Middle frontal gyrus (tissue), 1 donor: ENCODE data around the gene MOCS3.

Experiments
- DNase-seq: peaks from one replicate; pipeline ENCODE4 v3.0.0-alpha.2; 2015; ENCODE audit warnings: low spot score; ENCODE audit errors: extremely low spot score

MOCS3 gene, protein sequence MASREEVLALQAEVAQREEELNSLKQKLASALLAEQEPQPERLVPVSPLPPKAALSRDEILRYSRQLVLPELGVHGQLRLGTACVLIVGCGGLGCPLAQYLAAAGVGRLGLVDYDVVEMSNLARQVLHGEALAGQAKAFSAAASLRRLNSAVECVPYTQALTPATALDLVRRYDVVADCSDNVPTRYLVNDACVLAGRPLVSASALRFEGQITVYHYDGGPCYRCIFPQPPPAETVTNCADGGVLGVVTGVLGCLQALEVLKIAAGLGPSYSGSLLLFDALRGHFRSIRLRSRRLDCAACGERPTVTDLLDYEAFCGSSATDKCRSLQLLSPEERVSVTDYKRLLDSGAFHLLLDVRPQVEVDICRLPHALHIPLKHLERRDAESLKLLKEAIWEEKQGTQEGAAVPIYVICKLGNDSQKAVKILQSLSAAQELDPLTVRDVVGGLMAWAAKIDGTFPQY

DNA sequence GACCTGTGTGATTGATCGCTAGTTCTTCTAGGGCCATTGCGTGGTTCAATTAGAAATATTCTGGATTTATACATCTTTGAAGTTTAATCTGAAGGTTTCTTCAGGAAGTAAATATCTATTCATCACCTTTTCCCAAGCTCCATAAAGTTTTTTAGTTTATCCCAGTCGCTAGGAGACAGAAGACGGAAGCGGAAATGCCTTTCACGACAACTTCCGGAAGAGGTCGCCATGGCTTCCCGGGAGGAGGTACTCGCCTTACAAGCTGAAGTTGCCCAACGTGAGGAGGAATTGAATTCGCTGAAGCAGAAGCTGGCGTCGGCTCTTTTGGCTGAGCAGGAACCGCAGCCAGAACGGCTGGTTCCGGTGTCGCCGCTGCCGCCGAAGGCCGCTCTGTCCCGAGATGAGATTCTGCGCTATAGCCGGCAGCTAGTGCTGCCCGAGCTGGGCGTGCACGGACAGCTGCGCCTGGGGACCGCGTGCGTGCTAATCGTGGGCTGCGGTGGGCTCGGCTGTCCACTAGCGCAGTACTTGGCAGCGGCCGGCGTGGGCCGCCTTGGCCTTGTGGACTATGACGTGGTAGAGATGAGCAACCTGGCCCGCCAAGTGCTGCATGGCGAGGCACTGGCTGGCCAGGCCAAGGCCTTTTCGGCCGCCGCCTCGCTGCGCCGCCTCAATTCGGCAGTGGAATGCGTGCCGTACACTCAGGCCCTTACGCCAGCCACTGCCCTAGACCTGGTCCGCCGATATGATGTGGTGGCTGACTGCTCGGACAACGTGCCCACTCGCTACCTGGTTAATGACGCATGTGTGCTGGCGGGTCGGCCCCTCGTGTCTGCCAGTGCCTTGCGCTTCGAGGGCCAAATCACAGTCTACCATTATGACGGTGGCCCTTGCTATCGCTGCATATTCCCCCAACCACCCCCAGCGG, at the start of gene MOCS3:
Gene MOCS3 (plus strand): TSS at position 204 of the 928 bp plus-strand sequence. CDS start 25 bp downstream, at position 229.
- DNase-seq: peak; percentile 80

DNA sequence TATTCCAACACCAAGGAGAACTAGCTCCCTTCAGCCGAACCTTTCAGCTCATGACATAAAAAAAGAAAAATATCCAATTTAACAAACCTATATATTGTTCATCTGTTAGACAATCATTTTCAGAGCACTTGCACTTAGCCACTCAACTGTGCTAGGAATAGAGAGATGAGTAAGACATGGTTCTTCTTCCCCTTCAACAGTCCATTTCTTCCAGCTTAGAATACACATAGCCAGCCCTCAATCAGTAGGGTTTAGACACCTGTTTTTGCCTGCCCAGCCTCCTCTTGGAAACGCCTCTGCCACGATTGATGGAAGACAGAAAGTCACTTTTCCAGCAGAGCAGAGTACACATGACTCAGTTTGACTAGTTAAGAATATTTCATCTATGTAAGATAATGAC, 49.2 kb upstream of the MOCS3 start:
- DNase-seq: no peak

DNA sequence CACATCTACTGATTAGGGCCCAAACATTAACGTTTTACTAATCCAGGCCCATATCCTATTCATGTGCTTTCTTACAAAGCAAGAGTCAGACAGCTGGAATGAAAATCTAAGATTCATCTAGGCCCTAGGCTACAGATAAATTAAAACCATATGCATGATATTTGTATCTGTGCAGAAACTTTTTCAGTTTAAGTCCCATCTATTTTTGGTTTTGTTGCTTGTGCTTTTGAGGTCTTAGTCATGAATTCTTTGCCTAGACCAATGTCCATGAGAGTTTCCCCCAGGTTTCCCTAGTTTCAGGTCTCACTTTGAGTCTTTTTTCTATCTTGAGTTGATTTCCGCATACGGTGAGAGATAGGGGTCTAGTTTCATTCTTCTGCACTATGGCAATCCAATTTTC, 47.6 kb upstream of the MOCS3 start:
- DNase-seq: no peak

- no peak for DNase-seq
These were observed 46.9 kb upstream of the MOCS3 start for GRCh38 chr20:50911716-50912115.

- no peak for DNase-seq
These were observed 44.8 kb upstream of the MOCS3 start for GRCh38 chr20:50913690-50914375.

DNA sequence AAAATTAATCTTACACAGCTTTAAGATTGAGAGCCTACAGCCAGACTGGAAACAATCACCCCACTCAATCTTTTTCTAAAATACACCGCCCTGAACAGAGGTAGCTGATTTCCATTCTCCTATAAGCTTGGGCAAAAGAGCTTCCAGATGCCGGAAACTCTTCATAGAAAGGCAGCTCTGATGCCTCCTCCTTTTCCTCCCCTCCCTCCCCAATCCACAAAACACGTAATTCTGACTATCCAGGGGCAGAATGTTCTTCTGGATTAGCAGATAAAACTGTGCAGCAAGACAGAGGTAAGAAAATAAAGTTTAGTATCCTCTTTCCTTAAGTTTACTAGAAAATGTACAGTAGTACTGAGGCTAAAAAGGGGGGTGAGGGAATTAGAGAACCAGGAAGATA, 43.2 kb upstream of the MOCS3 start:
- DNase-seq: no peak

GRCh38 chr20:50916257-50916656, 42.4 kb upstream of the MOCS3 start:
- no peak for DNase-seq

DNA sequence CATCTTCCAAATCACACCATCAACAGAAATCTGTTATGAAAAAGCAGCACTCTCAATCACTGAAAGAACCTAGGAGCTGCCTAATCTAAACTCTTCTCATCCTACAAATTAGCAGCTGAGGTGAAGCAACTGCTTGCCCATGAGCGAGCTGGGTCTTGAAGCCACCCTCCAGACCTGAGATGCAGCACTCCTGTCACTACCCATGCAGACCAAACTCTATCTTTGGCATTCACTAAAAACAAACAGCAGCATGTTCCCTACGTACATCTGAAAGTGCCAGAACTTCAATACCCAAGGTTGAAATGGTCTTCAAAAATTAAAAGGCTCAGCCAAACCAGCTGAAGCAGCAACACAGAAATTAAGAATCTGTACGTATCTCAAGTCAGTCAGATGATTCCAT, 41.7 kb upstream of the MOCS3 start:
- no peak for DNase-seq

DNA sequence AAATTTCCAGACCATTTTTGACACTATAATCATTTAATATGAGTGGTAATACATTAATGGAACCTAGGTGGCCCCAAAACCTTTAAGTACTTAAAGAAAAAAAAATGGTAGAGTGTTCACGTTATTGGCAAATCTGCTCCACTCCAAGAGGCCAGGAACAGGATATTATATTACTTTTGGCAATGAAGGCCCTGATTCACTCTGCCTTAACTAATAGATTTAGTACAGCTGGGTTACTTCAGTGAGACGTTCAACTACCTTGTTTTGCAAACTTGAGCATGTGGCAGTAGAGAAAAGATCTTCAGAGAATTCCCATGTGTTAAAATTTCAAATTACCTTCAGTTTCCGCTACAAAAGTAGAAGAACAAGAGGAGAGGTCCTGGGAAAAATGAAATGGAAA, 40.2 kb upstream of the MOCS3 start:
- DNase-seq: no peak

GRCh38 chr20:50919567-50919966, 39.1 kb upstream of the MOCS3 start:
- no peak for DNase-seq

- DNase-seq: no peak
These were observed 37.6 kb upstream of the MOCS3 start for GRCh38 chr20:50920997-50921396.

GRCh38 chr20:50921803-50922501, 36.7 kb upstream of the MOCS3 start:
- DNase-seq: no peak

- no peak for DNase-seq
These were observed 34.2 kb upstream of the MOCS3 start for GRCh38 chr20:50924261-50924920.

DNA sequence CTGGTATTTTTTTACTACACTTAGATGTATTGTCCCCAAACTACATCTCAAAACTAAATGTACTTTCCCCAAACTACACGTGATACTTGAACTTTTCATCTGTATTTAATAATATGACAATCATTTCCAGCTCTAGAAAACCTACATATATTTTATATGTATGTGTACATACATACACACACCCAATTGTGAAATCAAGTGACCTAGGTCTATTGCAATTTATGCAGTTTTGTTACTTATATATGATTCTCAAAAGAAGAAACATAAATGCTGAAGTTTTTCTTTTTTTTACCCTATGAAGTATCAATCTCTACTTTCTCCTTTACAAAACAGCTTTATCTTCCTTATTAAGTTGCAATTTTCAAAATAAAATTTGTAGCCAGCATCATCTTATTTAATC, 32.1 kb upstream of the MOCS3 start:
- DNase-seq: no peak

GRCh38 chr20:50928469-50928868, 30.1 kb upstream of the MOCS3 start:
- DNase-seq: no peak

- DNase-seq: peak; percentile 84
These were observed 29.1 kb upstream of the MOCS3 start for GRCh38 chr20:50929299-50930138.

DNA sequence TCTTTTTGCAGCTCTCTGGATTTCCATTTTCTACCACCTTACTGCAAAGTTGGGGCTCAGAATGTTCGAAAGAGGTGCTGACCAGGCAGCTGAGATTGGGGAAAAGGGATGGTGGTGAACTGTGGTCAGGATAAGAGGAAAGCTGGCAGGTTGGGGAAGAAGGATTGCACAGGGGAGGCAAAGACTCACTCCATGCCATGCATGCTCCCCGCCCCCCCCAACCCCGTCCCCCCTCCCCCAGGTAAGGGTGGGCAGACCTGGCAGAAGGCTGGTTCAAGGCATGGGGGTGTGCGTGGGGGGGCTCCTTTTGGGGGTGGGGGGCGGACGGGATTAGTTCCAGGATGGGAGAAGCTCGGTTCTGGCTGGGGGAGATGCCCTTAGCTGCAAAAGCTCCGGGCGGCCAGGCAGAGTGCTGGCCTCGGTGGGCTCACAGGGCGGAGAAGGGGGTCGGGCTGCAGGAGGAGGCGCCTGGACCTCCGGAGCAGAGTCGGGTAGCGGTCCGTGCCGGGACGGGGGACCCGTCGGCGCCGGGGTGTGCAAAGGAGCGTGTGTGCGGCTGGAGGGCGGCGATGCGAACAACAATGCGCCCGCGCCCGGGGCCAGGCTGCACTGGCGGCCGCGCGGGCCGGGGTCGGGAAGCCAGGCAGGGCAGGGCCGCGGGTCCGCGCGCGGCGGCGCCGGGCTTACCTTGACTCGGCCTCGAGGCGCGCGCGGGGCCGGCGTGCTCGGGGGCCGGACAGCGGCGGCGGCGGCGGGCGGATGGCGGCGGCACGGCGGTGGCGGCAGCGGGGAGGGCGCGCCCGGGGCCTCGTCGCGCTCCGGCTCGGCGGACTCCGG, 28.3 kb upstream of the MOCS3 start:
- DNase-seq: no peak

DNA sequence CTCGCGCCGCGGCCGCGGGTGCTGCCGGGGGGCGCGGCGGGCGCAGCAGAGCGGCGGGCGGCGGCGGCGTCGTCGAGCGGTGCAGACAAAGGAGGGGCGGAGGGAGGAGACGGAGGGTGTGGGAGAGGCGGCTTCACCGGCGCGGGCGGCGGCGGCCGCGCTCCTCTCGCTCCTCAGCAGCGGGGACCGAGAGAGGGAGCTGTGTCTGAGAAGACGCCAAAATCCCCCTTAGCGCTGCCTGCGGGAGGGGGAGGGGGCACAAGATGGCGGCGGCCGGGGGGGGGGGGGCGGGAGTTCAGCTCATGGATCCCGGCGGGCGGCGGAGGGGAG, 27.7 kb upstream of the MOCS3 start:
- no peak for DNase-seq
